Measurements from ENCODE around the gene WNK3.
"Not testable (repeated sequence)": the region's sequence is repeated elsewhere in the genome, so short reads cannot be mapped to it uniquely, and the experiment has no call there.

WNK3 gene

DNA sequence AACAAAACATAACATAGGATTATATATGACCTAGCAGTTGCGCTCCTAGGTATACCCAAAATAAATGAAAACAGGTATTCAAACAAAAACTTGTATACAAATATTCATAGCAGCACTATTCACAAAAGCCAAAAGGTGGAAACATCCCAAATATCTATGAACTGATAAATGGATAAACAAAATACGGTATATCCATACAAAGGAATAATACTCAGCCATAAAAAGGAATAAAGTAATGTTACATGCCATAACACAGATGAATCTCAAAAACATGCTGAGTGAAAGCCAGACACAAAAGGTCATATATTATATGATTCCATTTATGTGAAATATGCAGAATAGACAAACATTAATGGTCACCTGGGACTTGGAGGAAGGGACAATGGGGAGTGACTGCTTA is 5.2 kb downstream of the WNK3 start:
- no peak for DNase-seq (ENCODE audit: low spot score)
- TF ChIP-seq, protein P1, sequence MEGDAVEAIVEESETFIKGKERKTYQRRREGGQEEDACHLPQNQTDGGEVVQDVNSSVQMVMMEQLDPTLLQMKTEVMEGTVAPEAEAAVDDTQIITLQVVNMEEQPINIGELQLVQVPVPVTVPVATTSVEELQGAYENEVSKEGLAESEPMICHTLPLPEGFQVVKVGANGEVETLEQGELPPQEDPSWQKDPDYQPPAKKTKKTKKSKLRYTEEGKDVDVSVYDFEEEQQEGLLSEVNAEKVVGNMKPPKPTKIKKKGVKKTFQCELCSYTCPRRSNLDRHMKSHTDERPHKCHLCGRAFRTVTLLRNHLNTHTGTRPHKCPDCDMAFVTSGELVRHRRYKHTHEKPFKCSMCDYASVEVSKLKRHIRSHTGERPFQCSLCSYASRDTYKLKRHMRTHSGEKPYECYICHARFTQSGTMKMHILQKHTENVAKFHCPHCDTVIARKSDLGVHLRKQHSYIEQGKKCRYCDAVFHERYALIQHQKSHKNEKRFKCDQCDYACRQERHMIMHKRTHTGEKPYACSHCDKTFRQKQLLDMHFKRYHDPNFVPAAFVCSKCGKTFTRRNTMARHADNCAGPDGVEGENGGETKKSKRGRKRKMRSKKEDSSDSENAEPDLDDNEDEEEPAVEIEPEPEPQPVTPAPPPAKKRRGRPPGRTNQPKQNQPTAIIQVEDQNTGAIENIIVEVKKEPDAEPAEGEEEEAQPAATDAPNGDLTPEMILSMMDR (IDR thresholded peaks at IDR 0.05; ENCODE audit: extremely low read depth, missing control alignments), result no peak

DNA sequence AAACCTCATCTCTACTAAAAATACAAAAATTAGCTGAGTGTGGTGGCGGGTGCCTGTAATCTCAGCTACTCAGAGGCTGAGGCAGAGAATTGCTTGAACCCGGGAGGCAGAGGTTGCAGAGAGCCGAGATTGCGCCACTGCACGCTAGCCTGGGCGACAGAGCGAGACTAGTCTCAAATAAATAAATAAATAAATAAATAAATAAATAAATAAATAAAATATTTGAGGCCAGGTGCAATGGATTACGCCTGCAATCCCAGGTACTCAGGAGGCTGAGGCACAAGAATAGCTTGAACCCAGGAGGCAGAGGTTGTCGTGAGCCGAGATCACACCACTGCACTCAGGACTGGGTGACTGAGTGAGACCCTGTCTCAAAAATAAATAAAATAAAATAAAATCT is 20.5 kb downstream of the WNK3 start:
- not testable (repeated sequence) for DNase-seq (ENCODE audit: low spot score)

GRCh38 chrX:54325077-54325476 is 32.8 kb downstream of the WNK3 start:
- TF ChIP-seq, protein P1 (IDR thresholded peaks at IDR 0.05; ENCODE audit: extremely low read depth, missing control alignments), result no peak
- no peak for DNase-seq (ENCODE audit: low spot score)

DNA sequence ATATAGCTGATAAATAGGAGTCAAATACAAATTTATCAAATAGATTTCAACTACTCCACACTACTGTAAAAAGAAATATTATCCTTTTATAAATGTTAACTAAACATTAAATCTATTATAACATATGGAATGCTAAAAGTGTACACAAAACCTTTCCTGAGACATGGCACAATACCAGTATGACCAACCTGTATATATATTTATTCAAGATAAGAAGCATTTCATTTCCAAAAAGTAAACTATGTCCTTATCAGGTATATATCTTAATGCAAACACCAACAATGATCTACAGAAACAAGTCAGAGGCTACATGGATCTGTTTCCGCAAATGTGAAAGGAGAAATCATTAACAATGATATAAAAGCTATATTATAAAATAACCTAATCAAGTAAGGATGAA is 37.8 kb downstream of the WNK3 start:
- TF ChIP-seq, protein P1 (IDR thresholded peaks at IDR 0.05; ENCODE audit: extremely low read depth, missing control alignments), result no peak
- DNase-seq (ENCODE audit: low spot score), result no peak

DNA sequence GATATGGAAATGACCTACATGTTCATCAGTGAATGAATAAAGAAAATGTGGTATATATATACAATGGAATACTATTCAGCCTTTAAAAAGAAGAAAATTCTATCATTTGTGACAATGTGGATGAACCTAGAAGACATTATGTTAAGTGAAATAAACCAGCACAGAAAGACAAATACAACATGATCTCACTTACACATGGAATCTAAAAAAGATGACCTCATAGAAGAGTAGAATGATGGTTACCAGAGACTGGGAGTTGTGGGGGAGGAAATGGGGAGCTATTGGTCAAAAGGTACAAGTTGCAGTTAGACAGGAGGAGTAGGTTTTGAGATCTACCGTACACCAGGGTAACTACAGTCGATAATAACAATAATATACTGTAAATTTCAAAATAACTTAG is 51.5 kb downstream of the WNK3 start:
- TF ChIP-seq, protein P1 (IDR thresholded peaks at IDR 0.05; ENCODE audit: extremely low read depth, missing control alignments), result no peak
- DNase-seq (ENCODE audit: low spot score), result no peak

DNA sequence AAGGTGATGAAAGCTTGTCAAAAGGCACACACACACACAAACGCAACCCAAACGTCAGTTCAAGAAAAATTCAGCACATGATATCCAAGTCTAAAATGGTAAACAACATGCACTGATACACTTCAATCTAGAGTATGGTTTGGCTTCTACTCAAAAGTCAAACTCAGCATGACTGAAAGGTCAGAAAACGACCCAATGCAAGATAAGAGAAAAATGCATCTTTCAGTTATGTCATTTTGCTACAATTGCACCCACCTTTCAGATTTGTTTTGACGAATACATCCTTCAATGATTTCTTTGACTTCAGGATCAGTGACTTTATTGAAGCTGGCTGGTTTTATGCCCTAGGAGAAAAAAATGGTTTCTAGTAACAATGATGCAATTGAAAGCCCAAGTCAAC is 56.3 kb downstream of the WNK3 start:
- TF ChIP-seq, protein P1 (IDR thresholded peaks at IDR 0.05; ENCODE audit: extremely low read depth, missing control alignments), result no peak
- no peak for DNase-seq (ENCODE audit: low spot score)

- TF ChIP-seq, protein P1 (IDR thresholded peaks at IDR 0.05; ENCODE audit: extremely low read depth, missing control alignments), result no peak
- no peak for DNase-seq (ENCODE audit: low spot score)
Observed at GRCh38 chrX:54294306-54294705, 63.5 kb downstream of the WNK3 start.

- DNase-seq (ENCODE audit: low spot score), result no peak
- TF ChIP-seq, protein P1 (IDR thresholded peaks at IDR 0.05; ENCODE audit: extremely low read depth, missing control alignments), result no peak
Observed at GRCh38 chrX:54292755-54293154, 65.1 kb downstream of the WNK3 start.
